Gastroesophageal sphincter (tissue), 3 donors: ENCODE data around the gene NPC1L1.

Experiments used
- CTCF ChIP-seq, 4 experiments: fragments of 200-600 bp in 2 of 4; fragments of 450-650 bp in 2 of 4; sonication (generic) in 1 of 4; IDR thresholded peaks; one replicate each; pipeline ENCODE4 v1.5.1; 2017 to 2019; ENCODE audit warnings: antibody characterized with exemption in 4 of 4, mild to moderate bottlenecking in 2 of 4, moderate library complexity in 2 of 4
- POLR2AphosphoS5 ChIP-seq: sonication (generic); formaldehyde crosslinking; IDR thresholded peaks from one replicate; pipeline ENCODE4 v1.6.1; 2017; ENCODE audit warnings: antibody characterized with exemption

GRCh38 chr7:44470135-44470479 is 71.0 kb downstream of the NPC1L1 start:
- TF ChIP-seq CTCF (IDR thresholded peaks at IDR 0.05), result no peak
- TF ChIP-seq POLR2AphosphoS5, result no peak
